ENCODE data around the gene CYBC1.

Gene CYBC1

DNA sequence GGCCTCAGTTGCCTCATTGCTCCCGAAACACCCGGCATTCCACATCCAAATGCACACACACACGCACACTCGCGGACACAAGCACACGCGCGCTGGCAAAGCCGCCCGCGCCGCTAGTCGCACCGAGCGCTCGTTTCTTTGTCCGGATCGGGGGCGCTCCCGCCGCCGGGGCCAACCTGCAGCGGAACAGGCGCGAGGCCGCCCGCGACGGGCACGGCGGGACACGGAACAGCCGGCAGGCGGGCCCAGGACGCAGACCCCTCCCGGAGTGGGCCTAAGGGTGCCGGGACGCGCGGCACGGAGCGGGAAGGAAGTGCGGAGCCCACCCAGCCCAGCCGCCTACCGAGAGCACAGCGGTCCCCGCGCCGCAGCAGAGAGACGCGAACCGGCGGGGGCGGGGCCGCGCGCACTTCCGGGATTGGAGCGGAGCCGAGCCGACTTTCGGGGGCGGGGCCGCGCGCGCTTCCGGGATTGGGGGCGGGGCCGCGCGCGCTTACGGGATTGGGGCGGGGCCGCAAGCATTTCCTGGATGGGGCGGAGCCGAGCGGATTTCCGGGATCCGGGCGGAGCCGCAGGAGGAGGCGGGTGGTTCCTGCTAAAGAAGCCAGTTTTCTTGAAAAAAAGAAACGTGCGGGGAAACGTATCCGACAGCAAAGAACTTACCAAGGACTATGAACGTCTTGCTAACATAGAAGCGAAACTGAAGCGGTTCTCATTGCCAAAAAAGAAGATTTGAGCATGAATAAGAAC lies at the start of gene CYBC1:
Gene CYBC1, minus strand, starts transcription at position 396 of the 750 bp plus-strand sequence. CDS start 1,498 bp downstream, outside the sequence.
- peak; percentile 92 for DNase-seq

DNA sequence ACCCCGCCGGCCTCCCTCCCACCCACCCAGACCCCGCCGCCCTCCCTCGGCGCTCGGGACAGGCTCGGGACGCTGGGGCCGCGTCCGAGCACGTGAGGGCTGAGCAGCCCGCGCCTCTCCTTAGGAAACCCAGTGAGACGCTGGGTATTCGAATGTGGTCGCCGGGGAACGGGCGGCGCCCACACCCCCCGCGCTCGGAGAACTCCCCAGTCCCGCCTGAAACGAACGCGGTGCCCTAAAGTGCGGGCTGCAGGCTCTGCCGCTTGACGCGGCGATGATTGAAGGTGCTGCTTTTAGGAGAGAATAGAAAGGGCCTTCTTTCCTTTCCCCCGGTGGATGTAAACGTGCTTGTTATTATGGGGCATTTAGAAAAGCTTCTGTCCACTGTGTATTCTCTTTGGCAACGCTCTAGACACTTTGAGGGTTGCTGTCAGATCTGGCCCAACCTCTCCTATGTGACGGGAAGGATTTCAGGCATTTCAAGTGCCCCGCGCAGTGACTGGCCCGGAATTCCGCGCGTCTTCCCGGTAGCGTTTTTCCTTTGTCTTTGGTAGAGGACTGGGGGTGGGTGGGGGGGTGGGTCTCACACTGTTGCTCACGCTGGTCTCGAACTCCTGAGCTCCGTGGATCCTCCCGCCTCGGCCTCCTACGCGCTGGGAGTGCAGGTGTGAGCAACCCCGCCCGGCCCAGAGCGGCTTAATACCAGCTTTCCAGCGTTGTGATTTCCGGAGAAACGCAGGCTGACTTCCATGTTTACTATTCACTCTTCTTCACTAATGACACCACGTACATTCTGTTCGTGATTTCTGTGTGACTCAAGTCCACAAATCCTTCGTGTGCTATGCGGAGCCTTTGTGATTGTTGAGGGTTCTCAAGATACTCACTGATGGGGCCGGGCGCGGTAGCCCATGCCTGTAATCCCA lies 47.2 kb upstream of the CYBC1 start:
- peak; percentile 71 for DNase-seq

DNA sequence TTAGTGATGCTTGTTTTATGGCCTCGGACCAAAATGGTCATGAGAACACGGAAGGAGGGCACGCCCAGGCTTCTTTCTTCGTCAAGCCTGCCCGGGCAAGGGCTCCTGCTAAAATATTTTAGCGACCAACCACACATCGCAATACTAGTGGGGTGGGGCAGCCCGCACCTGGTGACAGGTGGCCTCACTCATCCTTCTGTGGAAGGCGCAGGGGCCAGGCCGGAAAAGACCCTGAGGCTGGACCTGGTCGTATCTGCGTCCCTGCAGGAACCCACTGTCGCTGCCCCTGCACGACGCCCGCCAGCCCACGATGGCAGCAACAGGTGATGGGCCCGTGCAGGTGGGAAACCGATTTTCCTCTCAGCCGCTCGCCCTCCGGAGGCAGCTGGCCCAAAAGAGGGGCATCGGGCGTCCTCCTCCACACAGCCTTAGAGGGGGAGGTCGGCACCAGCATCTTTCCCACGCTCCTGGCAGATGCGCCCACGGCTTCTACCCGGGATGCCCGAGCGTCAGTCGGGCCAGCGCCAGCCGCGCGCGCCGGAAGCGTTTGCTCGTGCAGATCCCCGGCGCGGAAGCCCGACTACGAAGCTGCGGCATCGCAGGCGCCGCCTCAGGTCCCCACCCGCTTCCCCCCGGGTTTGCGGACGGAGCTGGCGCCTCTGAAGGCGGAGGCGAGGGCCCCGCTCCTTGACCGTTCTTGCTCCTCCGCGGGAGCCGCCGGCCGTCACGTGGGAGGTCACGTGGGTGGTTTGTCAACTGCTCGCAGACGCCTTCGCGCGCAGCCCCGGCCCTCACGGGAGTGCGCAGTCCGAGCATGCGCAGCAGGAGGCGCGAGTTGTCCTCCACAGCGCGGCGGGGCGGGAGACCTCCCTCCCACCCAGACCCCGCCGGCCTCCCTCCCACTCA lies 46.2 kb upstream of the CYBC1 start:
- peak; percentile 95 for DNase-seq

DNA sequence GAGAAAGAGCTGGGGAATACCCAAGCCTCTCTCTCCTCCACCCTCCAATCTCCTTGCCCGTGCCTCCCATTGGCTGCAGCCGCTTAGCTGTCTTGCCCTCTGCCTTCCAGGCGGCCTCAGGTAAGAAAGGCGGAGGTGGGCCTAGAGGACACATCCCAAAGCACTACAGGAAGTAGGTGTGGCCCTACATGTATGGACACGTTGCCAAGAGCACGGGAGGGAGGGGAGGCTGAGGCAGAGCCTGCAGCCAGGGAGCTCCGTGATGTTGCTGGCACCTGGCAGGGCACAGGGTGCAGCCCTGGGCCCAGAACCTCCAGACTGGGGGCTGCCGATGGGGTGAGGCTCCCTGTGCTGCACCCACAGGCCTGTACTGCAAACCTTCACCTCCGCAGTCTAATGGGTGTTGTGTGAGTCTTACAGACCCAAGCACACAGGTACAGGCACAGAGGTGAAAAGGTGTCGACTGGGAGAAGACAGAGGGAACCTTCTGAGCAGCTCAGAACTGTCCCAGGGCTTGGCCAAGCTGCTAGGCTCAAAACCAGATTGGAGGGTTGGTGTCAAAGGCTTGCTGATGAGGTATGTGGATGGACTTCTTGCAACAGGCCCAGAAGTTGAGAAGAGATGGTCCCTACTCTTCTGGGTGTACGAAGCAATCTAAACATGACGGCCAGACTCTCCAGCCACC lies 45.4 kb upstream of the CYBC1 start:
- peak; percentile 96 for DNase-seq

DNA sequence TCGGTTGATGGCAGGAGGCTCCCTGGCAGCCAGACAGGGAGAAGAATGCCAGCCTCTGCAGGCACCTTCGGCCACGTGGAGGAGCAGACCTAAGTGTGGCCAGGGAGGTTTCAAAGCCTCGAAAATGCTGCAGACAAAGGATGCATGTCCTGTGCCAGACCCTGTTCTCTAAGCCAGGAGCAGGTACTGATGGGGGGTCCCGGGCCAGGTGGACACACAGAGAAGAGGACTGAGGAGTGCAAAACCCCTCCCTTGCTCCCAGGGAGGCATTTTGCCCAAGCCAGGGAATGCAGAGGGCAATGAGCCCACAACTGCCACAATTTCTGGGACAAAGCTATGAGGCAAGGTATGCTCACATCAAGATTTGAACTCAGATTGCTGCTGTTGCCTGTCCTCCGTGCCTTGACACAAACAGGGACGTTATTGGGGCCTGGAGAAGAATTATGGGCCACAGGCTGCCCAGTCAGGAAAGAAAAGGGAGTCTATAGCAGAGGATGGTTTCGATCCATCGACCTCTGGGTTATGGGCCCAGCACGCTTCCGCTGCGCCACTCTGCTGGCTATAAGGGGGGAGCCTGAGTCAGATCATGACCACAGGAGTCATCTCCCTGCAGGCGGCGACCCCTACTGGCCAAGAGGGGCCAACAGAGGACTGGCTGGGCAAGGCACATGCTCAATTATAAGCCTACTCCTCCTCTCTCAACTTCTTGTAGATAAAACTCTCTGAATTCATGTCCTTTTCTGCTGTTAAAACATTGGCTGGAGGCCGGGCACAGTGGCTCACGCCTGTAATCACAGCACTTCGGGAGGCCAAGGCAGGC lies 43.9 kb upstream of the CYBC1 start:
- DNase-seq, result peak; percentile 96

DNA sequence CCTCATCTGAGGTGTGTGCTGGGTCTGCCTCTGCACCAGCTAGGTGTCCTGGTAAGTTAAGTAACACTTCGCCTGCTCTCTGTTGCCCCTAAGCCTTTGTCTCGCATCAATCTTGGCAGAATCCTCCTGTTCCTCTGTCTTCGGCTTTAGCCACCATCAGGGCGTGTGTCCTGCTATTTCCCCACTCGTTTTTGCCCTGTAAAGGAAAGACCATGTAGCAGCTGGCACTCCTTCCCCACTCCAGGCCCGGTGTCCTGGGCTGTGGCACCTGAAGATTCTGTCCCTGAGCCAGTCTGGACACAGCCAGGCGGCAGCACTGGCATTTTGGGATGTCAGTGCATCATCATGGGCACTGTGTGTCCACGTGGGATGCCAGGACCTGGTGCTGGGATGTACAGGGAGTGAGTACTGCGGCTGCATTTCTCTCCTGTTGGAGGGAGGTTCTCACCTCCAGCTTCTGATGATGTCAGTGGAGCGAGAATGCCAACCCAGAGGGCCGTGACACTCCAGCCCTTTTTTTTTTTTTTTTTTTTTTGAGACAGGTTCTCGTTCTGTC lies 42.8 kb upstream of the CYBC1 start:
- DNase-seq, result no peak

DNA sequence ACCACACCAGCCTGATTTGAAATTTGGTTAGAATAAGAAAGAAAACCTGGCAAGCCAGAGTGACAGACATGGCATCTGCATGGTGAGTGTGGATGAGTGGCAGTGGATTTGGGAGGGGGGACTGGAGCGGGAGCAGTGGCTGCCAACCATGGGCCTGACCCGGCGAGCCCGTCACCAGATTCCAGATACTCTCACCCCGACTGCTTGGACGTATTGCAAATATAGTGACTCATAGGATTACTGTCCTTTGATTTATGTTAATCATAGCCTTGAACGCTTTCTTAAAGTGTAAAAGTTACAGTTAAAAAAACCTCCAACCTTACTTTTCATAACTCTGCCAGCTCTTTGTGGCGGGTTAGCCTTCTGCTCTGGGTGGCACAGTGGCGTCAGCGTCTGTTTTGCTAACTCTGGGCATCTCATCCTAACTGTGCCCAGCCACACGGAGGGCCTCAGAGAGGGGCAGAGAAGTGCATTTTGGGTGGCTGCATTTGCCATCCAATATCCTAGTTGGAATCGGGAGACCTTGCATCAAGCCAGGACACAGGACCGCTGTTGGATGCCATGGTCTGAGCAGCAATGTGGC lies 42.2 kb upstream of the CYBC1 start:
- no peak for DNase-seq

DNA sequence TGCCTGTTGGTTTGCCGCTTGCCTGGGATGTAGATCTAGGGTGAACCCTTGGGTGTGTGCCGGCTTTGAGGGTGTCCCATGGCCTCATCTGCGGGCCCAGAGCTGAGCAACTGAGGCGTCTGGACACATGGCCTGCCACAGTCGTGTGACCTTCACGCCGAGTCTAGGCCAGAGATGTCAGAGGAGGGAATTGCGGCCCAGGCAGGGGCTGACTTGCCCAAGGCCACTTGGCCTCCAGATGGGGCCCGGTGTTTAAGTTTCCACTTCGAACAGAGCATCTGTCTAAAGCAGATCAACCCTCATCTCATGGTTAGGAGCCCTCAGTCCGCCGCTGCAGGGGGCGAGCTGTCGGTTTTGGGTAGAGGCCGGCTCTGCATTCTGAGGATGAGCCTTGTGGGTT lies 41.0 kb upstream of the CYBC1 start:
- DNase-seq, result no peak

DNA sequence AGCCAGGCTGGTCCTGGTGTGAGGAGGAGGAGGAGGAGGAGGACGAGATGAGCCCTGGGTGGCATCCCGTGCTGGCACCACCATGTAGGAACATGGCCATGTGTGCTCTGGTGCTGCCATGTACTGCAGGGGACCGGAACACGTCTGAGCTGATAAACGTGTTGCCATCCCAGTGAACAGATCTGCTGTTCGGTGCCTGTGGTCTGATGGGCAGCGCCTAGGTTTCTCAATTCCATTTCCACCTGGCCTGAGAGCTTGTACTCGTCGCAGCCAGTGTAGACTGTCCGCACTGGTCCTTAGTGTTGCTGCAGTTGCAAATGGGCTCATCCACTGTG lies 40.6 kb upstream of the CYBC1 start:
- no peak for DNase-seq

DNA sequence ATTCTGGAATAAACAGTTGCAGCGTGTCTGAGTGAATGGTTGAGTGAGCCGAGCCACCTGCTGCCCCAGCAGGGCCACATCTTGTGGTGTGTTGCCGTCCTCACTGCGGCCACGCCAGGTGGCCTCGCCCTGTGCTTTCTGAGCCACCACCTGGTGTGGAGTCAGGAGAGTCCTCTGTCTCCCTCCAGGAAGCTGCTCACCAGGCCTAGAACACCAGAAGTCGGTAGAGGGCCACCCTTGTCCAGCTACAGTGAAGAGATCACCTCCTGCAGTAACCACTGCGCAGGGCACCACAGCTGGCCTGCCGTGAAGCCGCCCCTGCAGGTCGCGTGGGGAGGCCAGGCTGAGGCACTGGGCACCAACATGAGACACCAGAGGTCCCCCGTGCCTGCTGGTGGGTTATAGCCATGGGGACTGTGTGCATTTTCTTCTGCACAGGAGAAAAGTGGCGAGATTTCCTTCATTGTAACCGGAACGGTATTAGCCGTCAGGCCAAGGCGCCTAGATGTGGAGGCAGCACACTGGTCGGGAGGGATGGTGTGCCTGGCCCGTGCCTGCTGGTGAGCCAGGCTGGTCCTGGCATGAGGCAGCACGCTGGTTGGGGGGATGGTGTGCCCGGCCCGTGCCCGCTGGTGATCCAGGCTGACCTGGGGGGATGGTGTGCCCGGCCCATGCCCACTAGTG lies 40.1 kb upstream of the CYBC1 start:
- peak; percentile 92 for DNase-seq

DNA sequence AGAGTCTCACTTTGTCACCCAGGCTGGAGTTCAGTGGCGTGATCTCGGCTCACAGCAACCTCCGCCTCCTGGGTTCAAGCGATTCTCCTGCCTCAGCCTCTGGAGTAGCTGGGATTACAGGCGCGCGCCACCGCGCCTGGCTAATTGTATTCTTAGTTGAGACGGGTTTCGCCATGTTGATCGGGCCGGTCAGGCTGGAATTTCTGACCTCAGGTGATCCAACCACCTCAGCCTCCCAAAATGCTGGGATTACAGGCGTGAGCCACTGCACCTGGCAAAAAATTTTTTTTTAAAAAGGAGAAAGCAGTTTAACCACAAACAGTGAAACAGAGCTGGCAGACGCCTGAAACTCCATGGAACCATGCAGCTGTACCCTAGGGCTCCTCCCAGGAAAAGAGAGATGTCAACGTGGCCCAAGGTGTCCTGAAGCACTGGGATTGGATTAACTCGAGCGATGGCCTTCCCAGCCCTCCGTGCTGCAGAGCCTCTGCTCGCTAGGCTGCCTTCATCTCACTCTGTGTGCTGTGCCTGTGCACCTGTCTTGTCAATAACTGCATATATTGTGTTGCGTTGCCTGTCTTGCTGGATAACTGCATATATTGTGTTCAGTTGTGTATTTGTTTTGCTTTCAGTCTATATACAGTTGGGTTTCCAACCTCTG lies 39.4 kb upstream of the CYBC1 start:
- peak; percentile 32 for DNase-seq

DNA sequence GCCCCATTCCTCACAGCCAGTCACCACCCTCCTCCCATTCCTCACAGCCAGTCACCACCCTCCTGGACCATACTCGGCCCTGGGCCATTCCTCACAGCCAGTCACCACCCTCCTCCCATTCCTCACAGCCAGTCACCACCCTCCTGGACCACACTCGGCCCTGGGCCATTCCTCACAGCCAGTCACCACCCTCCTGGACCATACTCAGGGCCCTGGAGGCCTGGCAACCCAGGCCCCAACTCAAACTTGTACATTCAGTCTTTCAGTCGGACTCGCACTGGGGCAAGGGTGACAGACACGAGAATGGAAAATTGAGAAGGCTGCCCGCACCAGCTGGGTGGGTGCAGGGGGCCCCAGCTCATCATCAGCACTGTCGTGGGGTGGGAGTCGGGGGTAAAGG lies 38.6 kb upstream of the CYBC1 start:
- no peak for DNase-seq

DNA sequence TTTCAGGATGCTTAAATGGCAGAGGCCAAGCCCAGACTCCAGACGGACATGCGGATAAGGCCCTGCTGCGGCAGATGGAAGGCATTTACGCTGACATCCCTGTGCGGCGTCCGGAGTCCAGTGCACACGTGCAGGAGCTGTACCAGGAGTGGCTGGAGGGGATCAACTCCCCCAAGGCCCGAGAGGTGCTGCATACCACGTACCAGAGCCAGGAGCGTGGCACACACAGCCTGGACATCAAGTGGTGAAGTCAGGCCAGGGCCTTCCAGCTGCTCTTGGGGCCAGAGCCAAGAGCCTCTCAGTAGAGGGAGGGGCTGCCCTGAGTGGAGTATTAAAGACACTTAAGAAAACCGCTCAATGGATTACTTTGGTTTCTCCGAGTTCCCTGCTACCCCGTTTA lies 37.4 kb upstream of the CYBC1 start:
- DNase-seq, result no peak

DNA sequence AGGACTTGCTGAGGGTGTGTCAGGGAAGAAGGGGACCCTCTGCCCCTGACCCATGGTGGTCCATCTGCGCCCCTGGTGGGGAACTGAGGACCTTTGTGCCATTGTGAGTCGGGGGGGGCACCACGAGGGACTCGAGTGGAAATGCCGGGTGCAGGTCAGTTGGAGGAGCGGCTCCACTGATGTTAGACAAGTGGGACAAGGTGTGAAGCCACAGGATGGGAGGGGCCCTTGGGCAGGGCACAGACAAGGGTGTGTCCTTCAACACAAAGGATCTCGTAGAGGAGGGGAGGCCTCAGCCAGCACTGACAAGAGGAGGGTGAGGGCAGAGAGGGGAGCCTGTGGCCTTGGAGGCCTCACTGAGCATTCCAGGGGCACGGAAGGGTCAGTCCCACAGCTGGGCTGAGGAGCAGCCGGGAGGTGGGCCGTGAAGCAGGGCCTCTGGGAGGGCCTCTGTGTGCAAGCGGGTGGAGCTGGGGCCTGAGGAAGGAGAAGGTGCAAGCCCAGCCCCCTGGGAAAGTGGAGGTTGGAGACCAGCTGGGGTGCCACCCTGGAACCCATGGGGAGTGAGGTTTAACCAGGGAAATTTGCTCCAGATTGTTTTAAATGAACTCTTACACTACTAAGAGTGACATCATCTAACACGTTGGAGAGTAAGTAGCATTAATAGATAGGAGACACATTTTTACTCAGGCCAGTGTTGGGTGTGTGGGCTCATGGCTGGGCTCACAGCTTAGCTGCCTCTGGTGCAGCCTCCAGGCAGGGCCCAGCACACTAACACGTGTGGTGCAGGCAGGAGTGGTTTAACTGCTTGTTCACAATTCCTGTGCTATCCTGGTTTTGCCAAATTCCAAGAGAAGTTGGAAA lies 35.9 kb upstream of the CYBC1 start:
- no peak for DNase-seq

DNA sequence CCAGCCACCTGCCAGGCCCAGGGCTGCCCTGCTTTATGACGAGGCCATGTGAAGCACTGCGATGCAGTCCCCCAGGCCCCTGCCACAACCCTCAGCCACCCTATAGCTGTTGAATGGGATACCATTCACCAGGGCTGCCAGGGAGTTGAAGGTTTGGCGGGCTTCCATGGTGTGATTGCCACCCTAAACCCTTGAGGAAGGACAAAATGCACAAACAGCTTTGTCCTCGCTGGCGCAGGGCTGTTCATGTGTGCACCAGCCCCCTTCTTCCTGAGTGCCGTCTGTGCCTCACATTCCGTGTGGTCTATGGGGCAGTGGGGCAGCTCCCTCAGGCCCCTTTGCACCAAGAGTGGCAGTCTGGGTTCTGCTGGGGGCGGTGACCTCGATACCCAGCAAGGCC lies 33.3 kb upstream of the CYBC1 start:
- no peak for DNase-seq

DNA sequence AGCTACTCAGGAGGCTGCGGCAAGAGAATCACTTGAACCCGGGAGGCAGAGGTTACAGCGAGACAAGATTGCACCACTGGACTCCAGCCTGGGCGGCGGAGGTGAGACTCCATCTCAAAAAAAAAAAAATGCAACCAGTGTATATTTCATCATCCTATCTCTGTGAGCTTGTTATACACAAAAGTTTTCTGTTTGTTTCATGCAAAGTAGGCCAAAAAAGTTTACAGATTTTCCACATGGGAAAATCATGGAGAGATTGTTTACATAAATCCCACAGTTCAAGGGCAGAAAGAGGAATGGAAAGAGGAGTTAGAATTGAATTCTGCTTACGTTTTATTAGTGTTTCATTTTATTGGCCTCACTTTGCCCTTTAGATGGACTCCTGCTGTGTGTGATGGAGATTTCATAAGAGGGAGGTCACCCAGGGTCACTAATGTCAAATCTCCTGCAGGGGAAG lies 32.7 kb upstream of the CYBC1 start:
- DNase-seq, result no peak

DNA sequence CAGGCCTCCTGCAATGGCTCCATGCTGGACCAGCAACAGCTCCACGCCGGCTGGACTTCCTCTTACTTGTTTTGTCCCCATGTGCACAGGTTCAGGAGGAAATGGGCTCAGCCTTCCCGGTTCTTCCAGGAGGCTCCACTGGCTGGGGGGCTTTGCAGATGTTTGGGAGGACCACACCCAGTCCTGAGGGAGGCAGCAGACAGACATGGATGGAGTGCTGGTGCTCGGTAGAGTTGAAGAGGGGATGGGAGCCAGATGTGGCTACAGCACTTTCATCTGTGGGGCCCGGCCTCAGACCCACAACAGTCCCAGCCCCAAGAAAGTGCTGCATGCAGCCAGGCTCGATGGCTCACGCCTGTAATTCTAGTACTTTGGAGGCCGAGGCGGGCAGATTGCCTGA lies 29.8 kb upstream of the CYBC1 start:
- no peak for DNase-seq

DNA sequence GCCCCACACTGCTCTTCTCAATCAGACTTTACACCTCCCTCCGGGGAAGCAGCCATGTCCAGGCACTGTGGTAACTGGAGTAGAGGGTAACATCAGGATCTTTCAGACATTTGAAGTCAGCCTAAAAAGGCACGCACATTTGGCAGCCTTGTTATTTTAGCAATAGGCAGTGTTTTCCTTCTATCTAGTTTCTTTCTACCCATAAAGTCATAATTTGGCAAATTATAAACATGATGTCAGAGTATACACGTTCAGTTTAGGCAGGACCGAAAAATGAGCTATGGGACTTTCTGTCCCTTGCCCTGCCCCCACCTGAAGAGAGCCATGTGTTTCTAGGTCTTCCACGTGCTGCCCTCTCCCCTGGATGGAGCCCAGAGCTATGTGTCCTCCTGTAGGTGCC lies 29.1 kb upstream of the CYBC1 start:
- no peak for DNase-seq

DNA sequence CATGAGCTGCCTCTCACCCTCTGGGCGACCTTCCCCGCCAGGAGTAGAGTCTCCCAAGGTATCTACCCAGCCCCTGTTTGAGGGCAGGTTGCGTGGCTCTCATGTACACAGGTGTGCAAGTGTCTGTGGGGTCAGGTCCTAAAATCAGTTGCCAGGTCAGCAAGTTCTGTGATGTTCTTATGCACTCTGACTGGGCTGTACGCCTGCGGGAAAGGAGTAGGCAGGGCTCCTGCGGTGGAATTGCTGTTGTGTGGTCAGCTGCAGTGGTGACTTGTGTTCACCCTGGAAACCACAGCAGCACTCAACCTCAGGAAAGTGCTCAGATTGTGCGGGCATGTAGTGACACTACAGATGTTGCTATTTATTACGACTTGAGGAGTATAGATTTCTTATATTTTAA lies 27.4 kb upstream of the CYBC1 start:
- no peak for DNase-seq
